ENCODE data around the gene RUNX1.

DNA sequence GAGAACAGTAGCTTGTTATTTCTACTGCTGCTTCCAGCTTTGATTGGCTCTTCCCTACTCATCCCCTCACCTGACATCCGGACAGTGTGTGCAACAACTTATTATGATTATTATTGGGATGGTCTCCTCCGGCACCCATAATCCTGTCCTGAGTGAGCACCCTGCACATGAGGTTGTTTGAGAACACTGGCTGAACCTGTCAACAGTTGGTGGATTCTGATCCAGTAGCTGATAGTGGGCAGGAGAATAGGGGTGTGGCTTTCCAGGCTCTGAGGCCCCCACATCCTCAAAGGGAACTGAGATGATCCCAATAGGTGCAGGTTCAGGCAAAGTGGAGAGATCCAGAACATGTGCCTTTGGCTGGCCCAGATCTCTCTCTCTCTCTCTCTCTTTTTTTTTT, 60.5 kb downstream of the RUNX1 start:
- TF ChIP-seq, protein P1, sequence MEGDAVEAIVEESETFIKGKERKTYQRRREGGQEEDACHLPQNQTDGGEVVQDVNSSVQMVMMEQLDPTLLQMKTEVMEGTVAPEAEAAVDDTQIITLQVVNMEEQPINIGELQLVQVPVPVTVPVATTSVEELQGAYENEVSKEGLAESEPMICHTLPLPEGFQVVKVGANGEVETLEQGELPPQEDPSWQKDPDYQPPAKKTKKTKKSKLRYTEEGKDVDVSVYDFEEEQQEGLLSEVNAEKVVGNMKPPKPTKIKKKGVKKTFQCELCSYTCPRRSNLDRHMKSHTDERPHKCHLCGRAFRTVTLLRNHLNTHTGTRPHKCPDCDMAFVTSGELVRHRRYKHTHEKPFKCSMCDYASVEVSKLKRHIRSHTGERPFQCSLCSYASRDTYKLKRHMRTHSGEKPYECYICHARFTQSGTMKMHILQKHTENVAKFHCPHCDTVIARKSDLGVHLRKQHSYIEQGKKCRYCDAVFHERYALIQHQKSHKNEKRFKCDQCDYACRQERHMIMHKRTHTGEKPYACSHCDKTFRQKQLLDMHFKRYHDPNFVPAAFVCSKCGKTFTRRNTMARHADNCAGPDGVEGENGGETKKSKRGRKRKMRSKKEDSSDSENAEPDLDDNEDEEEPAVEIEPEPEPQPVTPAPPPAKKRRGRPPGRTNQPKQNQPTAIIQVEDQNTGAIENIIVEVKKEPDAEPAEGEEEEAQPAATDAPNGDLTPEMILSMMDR (IDR thresholded peaks at IDR 0.05; ENCODE audit: extremely low read depth in 1 of 2, insufficient read depth in 1 of 2, low read depth in 1 of 2, low read length in 2 of 2) = no peak
- no peak for TF ChIP-seq POLR2AphosphoS5 (IDR thresholded peaks at IDR 0.05; ENCODE audit: insufficient read depth, low read depth, low read length)
- TF ChIP-seq EZH2 (IDR thresholded peaks at IDR 0.05; ENCODE audit: borderline replicate concordance, low read depth, low read length, severe bottlenecking) = no peak

Data from endothelial cell of umbilical vein (primary cell).